Measurements from ENCODE around the gene PIP4K2C. TPM values are rescaled to one million over a fixed set of nuclear protein-coding genes. Genes with fewer than 3 reads are reported as not detected.

Gene PIP4K2C
- total RNA-seq, 1 experiment from 2014 or later: 88.6 TPM

DNA sequence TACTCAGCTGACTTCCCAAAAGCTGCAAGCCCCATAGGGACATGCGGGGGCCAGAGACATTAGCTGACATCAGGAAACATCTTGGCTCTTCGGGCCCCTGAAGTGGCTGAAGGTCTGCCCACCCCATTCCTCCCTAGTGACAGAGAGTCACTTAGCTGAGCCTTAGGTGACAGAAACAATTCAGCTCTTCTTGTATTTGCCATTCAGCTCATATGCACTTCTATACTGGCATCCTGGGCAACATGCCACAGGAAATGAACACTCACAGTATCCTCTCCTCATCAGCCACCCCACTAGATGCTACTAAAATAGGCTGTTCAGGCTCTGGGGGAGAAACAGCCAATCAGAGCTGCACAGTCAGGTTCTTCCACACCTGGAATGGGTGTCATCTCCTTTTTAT, 47.4 kb upstream of the PIP4K2C start:
- ChIA-PET POLR2A (ENCODE audit: unreplicated experiment) (interaction anchor here (0.6 kb wide), 1 partner anchor 41 kb away, joined by 3 read pairs; no protein-coding TSS in a partner anchor), CTCF (no interaction called here)
- no peak overlapping the region for H3K9ac ChIP-seq (ENCODE audit: low read length)
- H2AFZ ChIP-seq (ENCODE audit: low read length): no peak overlapping the region
- H4K20me1 ChIP-seq (ENCODE audit: low read length): no peaks in the 10 kb centered on the region
- H3K4me2 ChIP-seq (ENCODE audit: low read length): no peak overlapping the region
- no peaks in the 10 kb centered on the region for H3K9me2 ChIP-seq (replicated peaks; ENCODE audit: low read length)
- ATAC-seq: no peak
- peaks cover 26% of the 10 kb centered on the region for H3K79me2 ChIP-seq (ENCODE audit: low read length)
- H3K4me3 ChIP-seq (ENCODE audit: low read length): no peak overlapping the region
- intact Hi-C loops (cut with micrococcal nuclease): no loop called here
- DNase-seq: peak; percentile 29
- no peak for TF ChIP-seq EZH2phosphoT487 (IDR thresholded peaks at IDR 0.05; ENCODE audit: borderline replicate concordance, low read length)
- H3F3A ChIP-seq (ENCODE audit: low read length, unreplicated experiment): no peaks in the 10 kb centered on the region
- no peak overlapping the region for H3K27ac ChIP-seq (ENCODE audit: low read length)
- peaks cover 15% of the 10 kb centered on the region for H3K4me1 ChIP-seq (ENCODE audit: insufficient read depth, low read length)
- H3K27me3 ChIP-seq (ENCODE audit: low read length): no peaks in the 10 kb centered on the region
- no peaks in the 10 kb centered on the region for H3K9me3 ChIP-seq (ENCODE audit: low read length)
- no TSS peak for BruUV-seq (replicated peaks)
- peaks cover 19% of the 10 kb centered on the region; the same call in 1 of the 2 replicates for H3K36me3 ChIP-seq (ENCODE audit: low read depth, low read length)

- Histone ChIP-seq H3K27me3 (ENCODE audit: low read length) (no peaks in the 10 kb centered on the region), H3K9ac (ENCODE audit: low read length) (peak overlapping the region; percentile 99), H3K4me3 (ENCODE audit: low read length) (peak overlapping the region; percentile 89), H3K27ac (ENCODE audit: low read length) (peak overlapping the region; percentile 49), H3F3A (ENCODE audit: low read length, unreplicated experiment) (no peaks in the 10 kb centered on the region), H2AFZ (ENCODE audit: low read length) (peak overlapping the region; percentile 86), H3K4me2 (ENCODE audit: low read length) (peak overlapping the region; percentile 90), H3K9me3 (ENCODE audit: low read length) (no peaks in the 10 kb centered on the region), H4K20me1 (ENCODE audit: low read length) (no peaks in the 10 kb centered on the region), H3K36me3 (ENCODE audit: low read depth, low read length) (peaks cover 8% of the 10 kb centered on the region; the same call in 1 of the 2 replicates), H3K4me1 (ENCODE audit: insufficient read depth, low read length) (peaks cover 15% of the 10 kb centered on the region), H3K9me2 (replicated peaks; ENCODE audit: low read length) (no peaks in the 10 kb centered on the region), H3K79me2 (ENCODE audit: low read length) (peaks cover 26% of the 10 kb centered on the region)
- ATAC-seq (peak; percentile 23), DNase-seq (peak; percentile 69)
- ChIA-PET POLR2A (ENCODE audit: unreplicated experiment) (no interaction called here), CTCF (no interaction called here)
- TF ChIP-seq CTCF (conservative IDR thresholded peaks at IDR 0.05; ENCODE audit: low read depth, low read length) (no peak), EZH2phosphoT487 (IDR thresholded peaks at IDR 0.05; ENCODE audit: borderline replicate concordance, low read length) (no peak), EZH2 (IDR thresholded peaks at IDR 0.05; ENCODE audit: low read length, unreplicated experiment) (no peak)
- intact Hi-C loops (cut with micrococcal nuclease): loop anchor here (2.0 kb wide), 1 partner anchor 37 kb away; no protein-coding TSS in a partner anchor
- BruUV-seq (replicated peaks): TSS peak; percentile 33
Observed at GRCh38 chr12:57545809-57546437, 45.1 kb upstream of the PIP4K2C start.

- POLR2A ChIA-PET (ENCODE audit: unreplicated experiment): interaction anchor here (0.6 kb wide), 1 partner anchor 777 kb away, joined by 5 read pairs; no protein-coding TSS in a partner anchor
- H3K79me2 ChIP-seq (ENCODE audit: low read length): peaks cover 26% of the 10 kb centered on the region
Observed at GRCh38 chr12:57546438-57547287, 44.3 kb upstream of the PIP4K2C start, which contains the start of gene DCTN2. Gene DCTN2 (minus strand): TSS chr12:57547192. CDS start chr12:57547063, 129 bp downstream.

More at GRCh38 chr12:57546438-57547287, 44.3 kb upstream of the PIP4K2C start, which contains the start of gene DCTN2:
- H3K4me3 ChIP-seq (ENCODE audit: low read length): peak within 1 kb of the TSS; percentile 89
- peak within 1 kb of the TSS; percentile 49 for H3K27ac ChIP-seq (ENCODE audit: low read length)
- H4K20me1 ChIP-seq (ENCODE audit: low read length): no peaks in the 10 kb centered on the region
- CTCF ChIA-PET: interaction anchor here (1.0 kb wide), 1 partner anchor 37 kb away, joined by 4 read pairs; no protein-coding TSS in a partner anchor
- DNase-seq (peak; percentile 96), ATAC-seq (peak; percentile 98)
- peaks cover 2% of the 10 kb centered on the region; the same call in 1 of the 2 replicates for H3K36me3 ChIP-seq (ENCODE audit: low read depth, low read length)
- H2AFZ ChIP-seq (ENCODE audit: low read length): peak within 1 kb of the TSS; percentile 86
- peak within 1 kb of the TSS; percentile 90 for H3K4me2 ChIP-seq (ENCODE audit: low read length)
- no peak for TF ChIP-seq EZH2phosphoT487 (IDR thresholded peaks at IDR 0.05; ENCODE audit: borderline replicate concordance, low read length)
- TF ChIP-seq EZH2 (IDR thresholded peaks at IDR 0.05; ENCODE audit: low read length, unreplicated experiment): no peak
- no peak for TF ChIP-seq CTCF (conservative IDR thresholded peaks at IDR 0.05; ENCODE audit: low read depth, low read length)
- peaks cover 15% of the 10 kb centered on the region for H3K4me1 ChIP-seq (ENCODE audit: insufficient read depth, low read length)
- no peaks in the 10 kb centered on the region for H3K9me3 ChIP-seq (ENCODE audit: low read length)
- BruUV-seq (replicated peaks): TSS peak; percentile 88
- H3K27me3 ChIP-seq (ENCODE audit: low read length): no peaks in the 10 kb centered on the region
- H3K9me2 ChIP-seq (replicated peaks; ENCODE audit: low read length): no peaks in the 10 kb centered on the region
- intact Hi-C loops (cut with micrococcal nuclease): loop anchor here (2.0 kb wide), 1 partner anchor 36 kb away; no protein-coding TSS in a partner anchor
- no peaks in the 10 kb centered on the region for H3F3A ChIP-seq (ENCODE audit: low read length, unreplicated experiment)
- H3K9ac ChIP-seq (ENCODE audit: low read length): peak within 1 kb of the TSS; percentile 99

Data from PC-3 (cell line).